SK-MEL-5 (cell line): ENCODE results near the gene CELA2A. TPM values are rescaled to one million over a fixed set of nuclear protein-coding genes. Genes with fewer than 3 reads are reported as not detected.
"Not testable (repeated sequence)": the region's sequence is repeated elsewhere in the genome, so short reads cannot be mapped to it uniquely, and the experiment has no call there.

Source experiments
- DNase-seq: peaks from one replicate; pipeline ENCODE4 v3.0.0-alpha.2; 2016; ENCODE audit warnings: low read depth, low spot score
- in situ Hi-C: cut with HindIII; loops from 2 replicates; pipeline ENCODE4 v1.10.0; 2016; ENCODE audit warnings: low sequenced_read_pairs, high pct_unique_total_duplicates, low pct_unique_long_range_greater_than_20kb
- total RNA-seq: library from RNA; depleted of rRNA; stranded (reverse); fragments of >200 nt; shearing (Covaris generic); gene quantifications from 2 replicates; pipeline ENCODE4 v1.2.3, GENCODE V29; 2014

CELA2A gene
- total RNA-seq, 1 experiment from 2014 or later = not detected

DNA sequence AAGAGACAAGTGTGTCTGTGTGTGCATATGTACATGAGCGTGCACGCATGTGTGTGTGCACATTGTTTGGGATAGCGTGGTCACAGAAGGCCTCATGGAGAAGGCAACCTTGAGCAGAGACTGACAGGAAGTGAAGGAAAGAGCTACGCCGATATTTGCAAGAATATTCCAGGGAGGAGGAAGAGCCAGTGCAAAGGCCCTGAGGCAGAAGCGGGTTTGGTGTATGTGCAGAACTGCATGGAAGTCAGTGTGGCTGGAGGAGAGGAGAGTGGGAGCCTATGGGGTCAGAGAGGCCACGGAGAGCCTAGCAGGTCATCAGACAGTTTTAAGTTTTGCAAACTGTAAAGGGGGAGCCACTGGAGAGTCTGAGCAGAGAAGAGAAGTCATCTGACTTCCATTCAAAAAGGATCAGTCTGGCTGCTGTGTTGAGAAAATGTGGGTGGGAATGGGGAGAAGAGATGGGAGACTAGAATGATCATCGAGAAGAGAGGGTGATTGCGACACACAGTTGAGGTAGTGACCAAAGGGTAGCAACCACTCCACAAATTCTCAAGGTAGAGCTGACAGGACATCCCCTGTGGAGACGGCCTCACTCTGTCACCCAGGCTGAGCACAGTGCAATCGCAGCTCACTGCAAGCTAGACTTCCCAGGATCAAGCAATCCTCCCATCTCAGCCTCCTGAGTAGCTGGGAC is 23.3 kb downstream of the CELA2A start:
- DNase-seq = no peak
- in situ Hi-C loops = no loop called here

DNA sequence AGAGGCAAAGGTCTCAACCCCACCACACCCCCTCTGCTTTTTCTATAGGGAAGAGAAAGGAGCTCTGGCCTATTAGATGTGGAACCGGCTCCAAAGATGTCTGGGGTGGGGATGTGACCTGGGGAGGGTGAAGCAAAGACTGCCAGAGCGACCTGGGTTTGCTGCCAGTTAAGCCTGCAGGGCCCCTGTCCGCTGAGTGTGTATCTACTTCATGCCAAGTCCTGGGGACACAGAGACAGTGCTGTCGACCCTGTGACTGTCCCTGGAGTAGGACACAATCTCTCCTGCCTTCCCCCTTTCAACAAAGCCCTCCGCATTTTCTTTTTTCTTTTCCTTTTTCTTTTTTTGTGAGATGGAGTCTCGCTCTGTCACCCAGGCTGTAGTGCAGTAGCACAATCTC is 25.9 kb downstream of the CELA2A start:
- DNase-seq, in situ Hi-C loops: not testable (repeated sequence)

GRCh38 chr1:15482983-15483543 is 26.5 kb downstream of the CELA2A start:
- DNase-seq, in situ Hi-C loops: not testable (repeated sequence)

DNA sequence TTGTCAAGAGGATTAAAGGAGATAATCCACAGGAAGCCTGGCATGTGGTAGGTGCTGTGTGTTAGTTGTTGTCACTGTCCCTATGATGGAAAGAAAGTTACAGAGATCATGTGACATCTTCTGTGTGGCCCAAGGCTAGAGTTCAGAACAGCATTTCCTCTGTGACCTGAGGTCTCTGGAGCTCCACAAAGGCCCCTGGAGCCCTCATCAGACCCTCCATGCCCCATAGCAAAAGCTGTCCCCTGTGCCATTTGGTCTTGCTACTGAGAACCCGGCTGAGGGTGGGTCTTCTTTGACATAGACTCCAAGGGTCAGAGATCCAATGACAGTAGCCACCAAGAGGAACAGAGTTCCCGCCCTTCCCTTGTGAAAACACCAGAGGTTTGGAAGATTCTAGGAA is 27.4 kb downstream of the CELA2A start:
- DNase-seq = no peak
- in situ Hi-C loops = no loop called here

DNA sequence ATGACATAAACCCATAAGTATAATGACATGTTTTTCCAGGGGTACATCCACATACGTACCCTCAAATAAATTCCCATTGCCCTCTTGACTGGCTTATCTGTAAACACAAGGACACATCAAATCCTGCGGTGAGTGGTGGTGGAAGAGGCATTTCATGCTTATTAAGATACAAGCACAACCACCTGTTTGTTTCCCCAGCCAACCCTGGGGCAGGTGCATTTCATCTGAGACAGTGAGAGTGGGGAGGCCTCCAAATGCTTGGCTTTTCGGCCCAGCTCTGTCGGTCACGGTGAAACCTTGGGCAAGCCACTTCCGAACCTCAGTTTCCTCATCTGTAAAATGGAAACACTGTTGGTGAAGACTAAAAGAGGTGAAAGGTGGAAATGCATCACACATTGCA is 27.9 kb downstream of the CELA2A start:
- in situ Hi-C loops, DNase-seq: not testable (repeated sequence)

DNA sequence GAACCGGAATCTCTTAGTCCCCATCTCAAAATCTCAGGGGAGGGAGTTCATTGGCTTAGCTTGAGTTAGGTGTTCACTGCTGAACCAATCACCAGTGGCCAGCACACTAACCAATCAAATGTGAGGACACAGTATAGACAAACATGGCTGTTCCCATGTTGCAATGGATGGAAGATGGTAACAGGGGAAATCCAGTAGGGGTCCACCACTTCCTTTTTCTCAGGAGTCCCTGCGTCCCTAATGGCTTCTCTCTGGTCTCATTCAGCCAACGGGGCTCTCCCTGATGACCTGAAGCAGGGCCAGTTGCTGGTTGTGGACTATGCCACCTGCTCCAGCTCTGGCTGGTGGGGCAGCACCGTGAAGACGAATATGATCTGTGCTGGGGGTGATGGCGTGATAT is 29.1 kb downstream of the CELA2A start:
- in situ Hi-C loops = no loop called here
- peak; percentile 10 for DNase-seq

DNA sequence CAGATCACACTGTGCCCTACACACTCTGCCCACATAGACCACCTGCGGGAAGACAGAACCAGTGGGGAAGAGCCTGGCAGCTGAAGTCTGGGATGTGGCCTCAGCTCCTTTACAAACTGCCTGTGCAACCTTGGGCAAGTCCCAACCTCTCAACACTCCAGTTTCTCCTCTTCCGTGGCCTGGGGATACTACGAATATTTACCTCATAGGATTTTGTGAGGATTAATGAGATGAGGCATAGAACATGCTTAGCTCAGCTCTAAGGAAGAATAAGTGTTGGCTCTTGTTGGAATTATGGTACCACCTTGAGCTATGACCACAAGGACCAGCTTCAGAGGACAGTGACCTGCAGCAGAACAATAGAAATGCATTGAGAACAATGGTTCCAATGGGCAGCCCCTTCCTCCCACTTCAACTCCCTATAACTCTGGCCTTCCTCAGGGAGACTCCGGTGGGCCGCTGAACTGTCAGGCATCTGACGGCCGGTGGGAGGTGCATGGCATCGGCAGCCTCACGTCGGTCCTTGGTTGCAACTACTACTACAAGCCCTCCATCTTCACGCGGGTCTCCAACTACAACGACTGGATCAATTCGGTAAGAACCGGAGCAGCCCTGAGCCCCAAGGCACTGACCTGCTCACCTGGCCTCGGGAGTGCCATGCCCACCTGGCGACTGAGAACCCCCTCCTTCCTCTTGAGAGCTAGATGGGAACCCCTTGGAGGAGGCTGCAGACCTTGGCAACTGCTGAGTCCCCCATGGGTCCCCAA is 30.5 kb downstream of the CELA2A start:
- in situ Hi-C loops = not testable (repeated sequence)

DNA sequence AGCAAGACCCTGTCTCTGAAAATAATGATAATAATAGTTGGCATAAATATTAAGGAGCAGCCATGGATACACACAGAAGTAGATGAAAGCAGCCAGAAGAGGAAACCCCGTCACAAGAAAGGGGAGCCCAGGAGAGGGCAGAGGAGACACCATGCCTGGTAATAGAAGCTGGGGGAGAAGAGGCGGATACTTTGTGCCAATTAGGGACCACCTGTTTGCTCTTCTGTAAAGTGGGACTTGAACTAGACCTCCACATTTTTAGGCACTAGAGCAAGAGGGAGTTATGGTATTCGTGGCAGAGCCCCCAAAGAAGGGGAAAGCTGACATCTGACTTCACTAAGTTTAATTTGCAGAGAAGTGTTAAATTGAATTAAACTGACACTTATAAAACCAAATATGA is 31.8 kb downstream of the CELA2A start:
- in situ Hi-C loops = no loop called here
- DNase-seq = no peak

More for the DNA sequence above, 30.5 kb downstream of the CELA2A start:
- not testable (repeated sequence) for DNase-seq

DNA sequence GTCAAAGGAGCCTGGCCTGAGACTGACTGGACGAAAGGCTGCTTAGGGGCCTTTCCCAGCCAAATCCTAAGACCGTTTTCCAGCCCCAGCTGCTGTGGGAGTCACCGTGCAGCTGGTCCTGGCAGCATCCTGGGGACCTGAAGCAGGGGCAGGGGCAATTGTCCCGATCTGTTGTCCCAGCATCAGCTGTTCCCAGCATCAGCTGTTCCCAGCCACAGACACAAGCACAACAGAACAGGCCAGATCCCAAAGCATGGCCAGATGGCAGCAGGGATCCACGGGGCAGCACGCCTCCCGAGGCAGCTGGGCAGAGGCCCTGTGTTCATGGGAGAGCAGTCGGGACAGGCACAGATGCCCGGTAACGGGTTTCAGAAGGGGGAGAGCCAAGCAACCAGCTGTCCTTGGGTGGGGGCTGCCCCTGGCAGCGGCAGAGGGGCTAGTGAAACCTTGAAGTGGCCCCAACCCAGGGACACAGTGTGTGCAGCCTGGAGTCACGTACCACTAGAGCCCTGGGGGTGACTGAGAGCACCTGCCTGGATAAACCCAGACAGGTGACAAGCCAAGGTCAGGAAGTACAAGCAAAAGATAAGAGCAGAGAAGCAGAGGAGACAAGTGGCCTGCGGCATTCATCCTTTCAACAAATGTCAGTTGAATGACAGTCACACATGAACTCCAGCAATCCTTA is 32.7 kb downstream of the CELA2A start:
- DNase-seq = no peak
- in situ Hi-C loops = no loop called here

DNA sequence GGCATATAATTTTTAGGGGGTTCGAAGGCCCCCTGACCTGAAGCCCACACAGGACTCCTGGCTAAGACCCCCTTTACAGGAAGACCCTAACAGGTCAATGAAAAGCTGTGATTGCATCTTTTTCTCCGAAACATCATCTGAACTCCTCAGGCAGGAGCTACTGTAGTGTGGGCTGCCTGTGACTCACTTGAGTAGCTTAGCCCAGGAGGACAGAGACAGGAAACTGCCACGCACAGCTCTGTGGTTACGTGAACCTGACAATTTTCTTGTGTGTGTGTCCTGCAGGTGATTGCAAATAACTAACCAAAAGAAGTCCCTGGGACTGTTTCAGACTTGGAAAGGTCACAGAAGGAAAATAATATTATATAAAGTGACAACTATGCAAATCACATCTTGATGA is 34.5 kb downstream of the CELA2A start:
- DNase-seq, in situ Hi-C loops: not testable (repeated sequence)

DNA sequence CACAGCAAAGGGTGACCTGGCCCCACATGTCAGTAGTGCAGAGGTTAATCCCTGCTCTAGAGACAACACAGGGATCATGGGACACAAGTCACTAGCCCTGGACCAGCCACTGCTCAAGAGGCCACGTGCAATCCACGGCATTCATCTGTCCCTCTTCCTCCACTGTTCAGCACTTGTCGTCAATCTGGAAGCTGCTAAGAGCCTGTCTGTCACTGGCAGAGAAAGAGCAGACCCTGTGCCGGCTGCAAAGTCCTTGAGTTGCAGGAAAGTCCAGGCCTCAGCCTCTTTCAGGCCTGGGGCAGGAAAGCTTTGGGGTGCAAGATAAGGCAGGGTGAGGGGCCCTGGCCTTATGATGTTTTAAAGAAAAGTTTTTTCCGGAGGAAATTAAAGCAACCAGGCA is 36.1 kb downstream of the CELA2A start:
- no peak for DNase-seq
- in situ Hi-C loops = no loop called here

DNA sequence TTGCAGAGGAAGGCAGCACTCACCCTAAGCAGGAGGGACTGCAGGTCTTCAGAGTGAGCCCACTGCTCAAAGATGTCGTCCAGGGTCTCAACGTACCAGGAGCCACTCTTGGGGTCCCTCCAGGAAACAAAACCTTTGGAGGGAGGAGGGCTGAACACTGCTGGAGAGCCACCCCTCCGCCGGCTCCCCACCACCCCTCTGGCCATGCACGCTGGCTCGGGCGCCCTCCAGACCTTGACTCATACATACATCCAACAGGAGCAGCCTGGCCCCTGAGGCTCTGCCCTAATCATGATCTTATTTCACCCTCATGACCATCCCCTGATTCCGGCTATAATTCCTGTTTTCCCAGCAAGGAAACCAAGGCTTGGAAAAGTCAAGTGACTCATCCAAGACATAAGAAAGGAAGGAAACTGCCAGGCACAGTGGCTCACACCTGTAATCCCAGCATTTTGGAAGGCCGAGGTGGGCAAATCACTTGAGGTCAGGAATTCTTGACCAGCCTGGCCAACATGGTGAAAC is 37.4 kb downstream of the CELA2A start:
- peak; percentile 75 for DNase-seq
- in situ Hi-C loops = no loop called here

DNA sequence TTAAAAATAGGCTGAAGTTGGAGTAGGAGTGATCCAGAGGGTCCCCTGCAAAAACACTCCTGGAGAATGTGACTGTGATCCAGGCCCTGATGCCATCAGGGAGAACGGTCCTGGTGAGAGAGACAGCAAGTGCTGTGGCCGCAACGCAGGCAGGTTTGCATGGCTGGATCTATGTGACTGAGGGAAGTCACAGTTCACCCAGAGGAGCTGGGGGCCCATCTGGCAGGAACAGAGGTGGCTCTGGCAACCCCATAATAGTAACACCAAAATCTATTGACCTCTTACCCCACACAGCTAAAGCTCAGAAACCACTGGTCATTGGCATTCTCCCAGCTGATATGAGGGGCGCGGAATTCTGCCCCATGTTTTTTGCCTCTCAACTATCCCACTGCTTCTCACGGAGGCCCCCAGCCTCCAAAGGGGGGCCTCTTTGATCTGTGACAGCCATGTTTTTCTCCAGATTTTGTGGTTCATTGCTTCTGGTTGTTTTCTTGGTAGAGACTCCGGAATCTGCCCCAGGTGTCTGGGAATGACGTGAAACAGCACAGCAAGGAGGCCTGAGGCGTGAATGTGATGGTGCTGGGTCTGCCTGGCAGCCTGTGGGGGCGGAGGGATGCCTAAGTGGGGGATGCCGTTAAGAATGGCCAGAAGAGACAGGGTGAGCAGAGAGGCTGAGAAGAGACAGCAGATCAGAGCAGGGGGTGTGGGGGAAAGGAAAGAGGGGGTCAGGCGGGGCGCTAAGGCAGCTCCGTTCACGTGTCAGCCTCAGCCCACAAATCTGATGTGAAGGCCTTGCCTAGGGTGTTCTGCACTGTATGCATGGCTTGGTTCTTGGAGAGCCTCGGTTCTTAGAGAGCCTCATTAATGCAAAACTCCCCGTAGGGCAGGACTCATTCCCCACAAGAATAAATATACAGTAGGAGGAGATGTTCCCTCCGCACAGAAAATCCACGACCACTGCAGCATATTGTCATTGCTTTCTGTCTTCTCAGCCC is 43.9 kb downstream of the CELA2A start:
- in situ Hi-C loops = no loop called here
- DNase-seq = no peak

DNA sequence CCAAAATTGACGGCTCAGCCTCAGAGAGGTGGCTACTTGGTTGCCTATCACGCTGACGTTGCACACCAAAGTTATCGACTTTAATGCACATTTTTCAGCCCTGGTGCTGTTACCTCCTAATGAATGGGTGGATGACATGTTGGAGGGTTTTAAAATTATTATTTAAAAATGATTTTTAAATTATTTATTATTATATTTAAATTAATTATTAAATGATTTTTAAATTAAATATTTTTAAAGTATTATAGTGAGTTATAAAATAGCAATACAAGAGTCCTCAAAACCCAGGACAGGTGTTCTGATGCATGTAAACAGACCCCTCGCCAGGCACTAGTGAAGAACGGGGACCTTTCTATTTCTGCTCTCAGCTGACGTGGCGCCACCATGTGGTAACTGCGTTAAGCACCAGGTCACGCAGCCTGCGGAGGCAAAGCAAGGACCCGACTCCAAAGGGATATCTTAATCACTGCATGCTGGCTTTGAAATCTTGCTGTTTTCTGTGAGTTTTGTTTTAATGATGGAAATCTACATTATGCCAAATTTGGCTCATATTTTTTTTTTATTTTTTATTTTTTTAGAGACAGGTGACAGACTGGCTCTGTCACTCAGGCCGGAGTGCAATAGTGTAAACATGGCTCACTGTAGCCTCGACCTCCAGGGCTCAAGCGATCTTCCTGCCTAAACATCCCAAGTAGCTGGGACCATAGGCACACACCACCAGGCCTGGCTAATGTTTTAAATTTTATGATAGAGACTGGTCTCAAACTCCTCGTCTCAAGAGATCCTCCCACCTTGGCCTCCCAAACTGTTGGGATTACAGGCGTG is 44.9 kb downstream of the CELA2A start:
- in situ Hi-C loops = no loop called here
- DNase-seq = peak; percentile 71

DNA sequence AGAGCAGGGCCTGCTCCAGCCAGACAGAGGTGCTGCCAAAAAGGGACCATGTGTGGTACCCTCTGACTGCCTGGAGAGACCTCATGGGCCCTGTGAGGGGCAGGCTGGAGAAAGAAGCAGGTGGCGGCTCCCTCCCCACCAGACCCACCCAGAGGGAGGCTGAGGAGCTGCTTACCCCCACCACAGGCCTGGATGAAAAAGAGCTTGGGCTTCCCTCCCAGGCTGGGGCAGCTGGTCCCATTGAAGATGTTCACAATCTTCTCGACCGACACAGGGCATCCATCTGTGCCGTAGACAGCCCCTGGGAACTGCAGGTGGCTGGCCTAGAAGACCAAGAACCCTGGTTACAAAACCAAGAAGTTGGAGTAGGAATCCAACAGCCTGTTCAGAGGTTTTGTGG is 47.9 kb downstream of the CELA2A start:
- in situ Hi-C loops = no loop called here
- no peak for DNase-seq

- no peak for DNase-seq
- in situ Hi-C loops = no loop called here
Measured at GRCh38 chr1:15506831-15507230, 50.3 kb downstream of the CELA2A start.
